Measurements from ENCODE around the gene MELK.

DNA sequence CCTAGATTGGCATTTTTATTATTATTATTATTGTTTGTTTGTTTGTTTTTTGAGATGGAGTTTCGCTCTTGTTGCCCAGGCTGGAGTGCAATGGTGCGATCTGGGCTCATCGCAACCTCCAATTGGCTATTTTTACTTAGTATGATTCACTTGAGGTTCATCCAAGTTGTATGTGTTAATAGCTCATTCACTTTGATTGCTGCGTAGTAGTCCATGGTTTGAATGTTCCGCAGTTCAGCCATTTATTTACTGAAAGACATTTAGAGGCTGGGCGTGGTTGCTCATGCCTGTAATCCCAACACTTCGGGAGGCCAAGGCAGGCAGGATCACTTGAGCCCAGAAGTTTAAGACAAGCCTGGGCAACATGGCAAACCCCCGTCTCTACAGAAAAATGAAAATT, 22.6 kb upstream of the MELK start:
- TF ChIP-seq, protein P1, sequence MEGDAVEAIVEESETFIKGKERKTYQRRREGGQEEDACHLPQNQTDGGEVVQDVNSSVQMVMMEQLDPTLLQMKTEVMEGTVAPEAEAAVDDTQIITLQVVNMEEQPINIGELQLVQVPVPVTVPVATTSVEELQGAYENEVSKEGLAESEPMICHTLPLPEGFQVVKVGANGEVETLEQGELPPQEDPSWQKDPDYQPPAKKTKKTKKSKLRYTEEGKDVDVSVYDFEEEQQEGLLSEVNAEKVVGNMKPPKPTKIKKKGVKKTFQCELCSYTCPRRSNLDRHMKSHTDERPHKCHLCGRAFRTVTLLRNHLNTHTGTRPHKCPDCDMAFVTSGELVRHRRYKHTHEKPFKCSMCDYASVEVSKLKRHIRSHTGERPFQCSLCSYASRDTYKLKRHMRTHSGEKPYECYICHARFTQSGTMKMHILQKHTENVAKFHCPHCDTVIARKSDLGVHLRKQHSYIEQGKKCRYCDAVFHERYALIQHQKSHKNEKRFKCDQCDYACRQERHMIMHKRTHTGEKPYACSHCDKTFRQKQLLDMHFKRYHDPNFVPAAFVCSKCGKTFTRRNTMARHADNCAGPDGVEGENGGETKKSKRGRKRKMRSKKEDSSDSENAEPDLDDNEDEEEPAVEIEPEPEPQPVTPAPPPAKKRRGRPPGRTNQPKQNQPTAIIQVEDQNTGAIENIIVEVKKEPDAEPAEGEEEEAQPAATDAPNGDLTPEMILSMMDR (IDR thresholded peaks at IDR 0.05) = no peak
- TF ChIP-seq POLR2A (IDR thresholded peaks at IDR 0.05) = no peak
